ENCODE data around the gene SLC38A3.

- TF ChIP-seq EZH2 (IDR thresholded peaks at IDR 0.05; ENCODE audit: borderline replicate concordance, insufficient read depth, low read depth, low read length, poor library complexity, severe bottlenecking) (no peak), CTCF (IDR thresholded peaks at IDR 0.05) (no peak)
These were observed 26.5 kb downstream of the SLC38A3 start for GRCh38 chr3:50231581-50231980.

Measured in B cell (primary cell).